ENCODE data around the gene REXO1.

- TF ChIP-seq CTCF (IDR thresholded peaks at IDR 0.05): no peak
- no peak for TF ChIP-seq EP300 (IDR thresholded peaks at IDR 0.05)
These were observed 14.7 kb downstream of the REXO1 start for GRCh38 chr19:1833540-1833939.
